HepG2 (cell line): ENCODE results near the gene PTCRA.

ENCODE experiments used
- CENPBD1 ChIP-seq: sonication (generic); formaldehyde crosslinking; IDR thresholded peaks from 2 replicates; pipeline ENCODE4 v1.8.0; 2022; ENCODE audit warnings: missing genetic modification reagents, low read depth, mild to moderate bottlenecking, borderline replicate concordance
- CTCF ChIP-seq: sonication (generic); formaldehyde crosslinking; IDR thresholded peaks from 2 replicates; pipeline ENCODE4 v1.5.0; 2020; ENCODE audit warnings: mild to moderate bottlenecking, missing genetic modification reagents, moderate library complexity
- DR1 ChIP-seq: sonication (generic); formaldehyde crosslinking; IDR thresholded peaks from 2 replicates; pipeline ENCODE4 v1.8.0; 2021; ENCODE audit warnings: mild to moderate bottlenecking, missing genetic modification reagents, inconsistent platforms
- FOXK1 ChIP-seq: sonication (generic); formaldehyde crosslinking; IDR thresholded peaks from 2 replicates; pipeline ENCODE4 v1.4.0; 2020; ENCODE audit warnings: low read depth, missing genetic modification reagents, borderline replicate concordance
- HDAC2 ChIP-seq: sonication (generic); formaldehyde crosslinking; IDR thresholded peaks from 2 replicates; pipeline ENCODE4 v1.4.0; 2020; ENCODE audit warnings: missing genetic modification reagents
- MNT ChIP-seq: fragments of 450-650 bp; IDR thresholded peaks from 2 replicates; pipeline ENCODE4 v1.6.1; 2016
- SMAD1 ChIP-seq: sonication (generic); formaldehyde crosslinking; IDR thresholded peaks from 2 replicates; pipeline ENCODE4 v1.4.0; 2020; ENCODE audit warnings: missing genetic modification reagents, low read depth, mild to moderate bottlenecking, borderline replicate concordance
- TCF7L2 ChIP-seq: IDR thresholded peaks from 2 replicates; pipeline ENCODE4 v1.6.1; 2011; ENCODE audit warnings: mild to moderate bottlenecking, low read depth, low read length, moderate library complexity
- ZBTB3 ChIP-seq: sonication (generic); formaldehyde crosslinking; IDR thresholded peaks from 2 replicates; pipeline ENCODE4 v1.4.0; 2020; ENCODE audit warnings: low read depth, mild to moderate bottlenecking, moderate library complexity, missing genetic modification reagents, borderline replicate concordance
- ZNF329 ChIP-seq: sonication (generic); formaldehyde crosslinking; IDR thresholded peaks from 2 replicates; pipeline ENCODE4 v1.9.0; 2021; ENCODE audit warnings: low read depth, mild to moderate bottlenecking, missing genetic modification reagents
- ZNF446 ChIP-seq: sonication (generic); formaldehyde crosslinking; IDR thresholded peaks from 2 replicates; pipeline ENCODE4 v1.5.0; 2020; ENCODE audit warnings: mild to moderate bottlenecking, missing genetic modification reagents
- ZNF513 ChIP-seq: sonication (generic); formaldehyde crosslinking; conservative IDR thresholded peaks from 2 replicates; pipeline ENCODE4 v1.5.0; 2020; ENCODE audit warnings: missing genetic modification reagents
- ZNF530 ChIP-seq: sonication (generic); formaldehyde crosslinking; IDR thresholded peaks from 2 replicates; pipeline ENCODE4 v1.5.0; 2020; ENCODE audit warnings: low read depth, mild to moderate bottlenecking, missing genetic modification reagents
- ZNF891 ChIP-seq: sonication (generic); formaldehyde crosslinking; IDR thresholded peaks from 2 replicates; pipeline ENCODE4 v1.5.0; 2020; ENCODE audit warnings: mild to moderate bottlenecking, missing genetic modification reagents

- no peak for TF ChIP-seq ZNF329 (CRISPR knock-in tag)
- TF ChIP-seq TCF7L2 = no peak
- TF ChIP-seq CTCF (CRISPR knock-in tag) = no peak
- no peak for TF ChIP-seq MNT
- no peak for TF ChIP-seq ZNF530 (CRISPR knock-in tag)
- TF ChIP-seq FOXK1 (CRISPR knock-in tag) = no peak
- TF ChIP-seq ZNF513 = no peak
- TF ChIP-seq SMAD1 (CRISPR knock-in tag) = no peak
- TF ChIP-seq HDAC2 (CRISPR knock-in tag) = no peak
- no peak for TF ChIP-seq ZNF446 (CRISPR knock-in tag)
- no peak; the same call in 1 of the 2 replicates for TF ChIP-seq ZNF891 (CRISPR knock-in tag)
- TF ChIP-seq ZBTB3 (CRISPR knock-in tag) = no peak
- no peak for TF ChIP-seq DR1
- no peak for TF ChIP-seq CENPBD1 (CRISPR knock-in tag)
Observed at GRCh38 chr6:42937548-42938427, 21.9 kb downstream of the PTCRA start.
